AG04449 (cell line): ENCODE data around the gene IL1RL2.
A peak's percentile ranks its signal among the peaks of the same experiment; 100 is the strongest.

Source experiments
- CTCF ChIA-PET: fragments of 350-600 bp; formaldehyde crosslinking; extraction: SDS; loops from one replicate; lab custom pipeline; 2021; ENCODE audit warnings: antibody characterized with exemption; lab: Yijun Ruan, JAX
- POLR2A ChIA-PET: fragments of 400-600, 350-600 bp; formaldehyde crosslinking; extraction: SDS; loops from one replicate; lab custom pipeline; 2020; ENCODE audit warnings: antibody characterized with exemption, inconsistent platforms; lab: Yijun Ruan, JAX
- DNase-seq: peaks from one replicate; pipeline ENCODE4 v3.0.0-alpha.2; 2010; ENCODE audit warnings: low read depth, low spot score
- H3K4me3 ChIP-seq: 2 replicates; pipeline ENCODE4 v1.5.1; 2011; ENCODE audit warnings: low read depth, mild to moderate bottlenecking, control low read depth, low read length
- CTCF ChIP-seq: IDR thresholded peaks from one replicate; pipeline ENCODE4 v1.5.1; 2011; ENCODE audit warnings: mild to moderate bottlenecking, moderate library complexity, low read length, control low read depth, inconsistent platforms; ENCODE audit not compliant: insufficient read depth; ENCODE audit errors: missing control alignments

The IL1RL2 gene

GRCh38 chr2:102240640-102241370 is 54.0 kb downstream of the IL1RL2 start:
- ChIA-PET CTCF (interaction anchor here (0.5 to 12.5 kb wide), 91 partner anchors 11 to 986 kb away, joined by 3 to 206 read pairs (median 5); partner anchors contain the start of genes IL18R1, IL1RL2 and SLC9A4), POLR2A (interaction anchor here (0.6 kb wide), 1 partner anchor 677 kb away, joined by 4 read pairs; no protein-coding TSS in a partner anchor)
- H3K4me3 ChIP-seq: no peak overlapping the region
- peak; percentile 92 for DNase-seq
- TF ChIP-seq CTCF: peak; percentile 99

- no peak for TF ChIP-seq CTCF
- POLR2A ChIA-PET: interaction anchor here (0.6 kb wide), 1 partner anchor 678 kb away, joined by 4 read pairs; no protein-coding TSS in a partner anchor
Measured at GRCh38 chr2:102241616-102242305, 54.9 kb downstream of the IL1RL2 start.

GRCh38 chr2:102245266-102246151 is 58.7 kb downstream of the IL1RL2 start:
- DNase-seq: no peak
- no peak overlapping the region for H3K4me3 ChIP-seq
- TF ChIP-seq CTCF: peak; percentile 24
- POLR2A ChIA-PET: interaction anchor here (0.6 kb wide), 1 partner anchor 9 kb away, joined by 3 read pairs; no protein-coding TSS in a partner anchor
- CTCF ChIA-PET: interaction anchor here (0.7 to 7.1 kb wide), 18 partner anchors 8 to 361 kb away, joined by 3 to 51 read pairs (median 4); partner anchors contain the start of genes IL18R1 and IL1R1

More at GRCh38 chr2:102241616-102242305, 54.9 kb downstream of the IL1RL2 start:
- H3K4me3 ChIP-seq: no peak overlapping the region
- DNase-seq: no peak
- CTCF ChIA-PET: interaction anchor here (0.9 to 12.5 kb wide), 35 partner anchors 10 to 822 kb away, joined by 3 to 206 read pairs (median 17); partner anchors contain the start of genes IL18R1, IL1RL2 and SLC9A4

GRCh38 chr2:102250278-102250821 is 63.5 kb downstream of the IL1RL2 start:
- TF ChIP-seq CTCF: no peak
- ChIA-PET CTCF (interaction anchor here (0.6 to 8.3 kb wide), 5 partner anchors 9 to 243 kb away, joined by 3 to 97 read pairs (median 5); no protein-coding TSS in a partner anchor), POLR2A (no interaction called here)
- DNase-seq: no peak
- no peak overlapping the region for H3K4me3 ChIP-seq

- no peak for DNase-seq
- ChIA-PET CTCF (interaction anchor here (0.6 to 8.3 kb wide), 11 partner anchors 10 to 368 kb away, joined by 3 to 97 read pairs (median 3); no protein-coding TSS in a partner anchor), POLR2A (no interaction called here)
- peak; percentile 58 for TF ChIP-seq CTCF
- H3K4me3 ChIP-seq: peak overlapping the region; percentile 52
Measured at GRCh38 chr2:102251042-102251848, 64.4 kb downstream of the IL1RL2 start.
